HG02870 (cell line): Measurements from ENCODE around the gene COL6A3.

Experiments
- ATAC-seq: cut with Tn5 transposase; IDR thresholded peaks from one replicate; pipeline ENCODE4 v1.9.1; 2021; ENCODE audit warnings: mild to moderate bottlenecking, moderate library complexity; ENCODE audit not compliant: unreplicated experiment

Gene COL6A3, protein sequence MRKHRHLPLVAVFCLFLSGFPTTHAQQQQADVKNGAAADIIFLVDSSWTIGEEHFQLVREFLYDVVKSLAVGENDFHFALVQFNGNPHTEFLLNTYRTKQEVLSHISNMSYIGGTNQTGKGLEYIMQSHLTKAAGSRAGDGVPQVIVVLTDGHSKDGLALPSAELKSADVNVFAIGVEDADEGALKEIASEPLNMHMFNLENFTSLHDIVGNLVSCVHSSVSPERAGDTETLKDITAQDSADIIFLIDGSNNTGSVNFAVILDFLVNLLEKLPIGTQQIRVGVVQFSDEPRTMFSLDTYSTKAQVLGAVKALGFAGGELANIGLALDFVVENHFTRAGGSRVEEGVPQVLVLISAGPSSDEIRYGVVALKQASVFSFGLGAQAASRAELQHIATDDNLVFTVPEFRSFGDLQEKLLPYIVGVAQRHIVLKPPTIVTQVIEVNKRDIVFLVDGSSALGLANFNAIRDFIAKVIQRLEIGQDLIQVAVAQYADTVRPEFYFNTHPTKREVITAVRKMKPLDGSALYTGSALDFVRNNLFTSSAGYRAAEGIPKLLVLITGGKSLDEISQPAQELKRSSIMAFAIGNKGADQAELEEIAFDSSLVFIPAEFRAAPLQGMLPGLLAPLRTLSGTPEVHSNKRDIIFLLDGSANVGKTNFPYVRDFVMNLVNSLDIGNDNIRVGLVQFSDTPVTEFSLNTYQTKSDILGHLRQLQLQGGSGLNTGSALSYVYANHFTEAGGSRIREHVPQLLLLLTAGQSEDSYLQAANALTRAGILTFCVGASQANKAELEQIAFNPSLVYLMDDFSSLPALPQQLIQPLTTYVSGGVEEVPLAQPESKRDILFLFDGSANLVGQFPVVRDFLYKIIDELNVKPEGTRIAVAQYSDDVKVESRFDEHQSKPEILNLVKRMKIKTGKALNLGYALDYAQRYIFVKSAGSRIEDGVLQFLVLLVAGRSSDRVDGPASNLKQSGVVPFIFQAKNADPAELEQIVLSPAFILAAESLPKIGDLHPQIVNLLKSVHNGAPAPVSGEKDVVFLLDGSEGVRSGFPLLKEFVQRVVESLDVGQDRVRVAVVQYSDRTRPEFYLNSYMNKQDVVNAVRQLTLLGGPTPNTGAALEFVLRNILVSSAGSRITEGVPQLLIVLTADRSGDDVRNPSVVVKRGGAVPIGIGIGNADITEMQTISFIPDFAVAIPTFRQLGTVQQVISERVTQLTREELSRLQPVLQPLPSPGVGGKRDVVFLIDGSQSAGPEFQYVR (N-terminal part only)

DNA sequence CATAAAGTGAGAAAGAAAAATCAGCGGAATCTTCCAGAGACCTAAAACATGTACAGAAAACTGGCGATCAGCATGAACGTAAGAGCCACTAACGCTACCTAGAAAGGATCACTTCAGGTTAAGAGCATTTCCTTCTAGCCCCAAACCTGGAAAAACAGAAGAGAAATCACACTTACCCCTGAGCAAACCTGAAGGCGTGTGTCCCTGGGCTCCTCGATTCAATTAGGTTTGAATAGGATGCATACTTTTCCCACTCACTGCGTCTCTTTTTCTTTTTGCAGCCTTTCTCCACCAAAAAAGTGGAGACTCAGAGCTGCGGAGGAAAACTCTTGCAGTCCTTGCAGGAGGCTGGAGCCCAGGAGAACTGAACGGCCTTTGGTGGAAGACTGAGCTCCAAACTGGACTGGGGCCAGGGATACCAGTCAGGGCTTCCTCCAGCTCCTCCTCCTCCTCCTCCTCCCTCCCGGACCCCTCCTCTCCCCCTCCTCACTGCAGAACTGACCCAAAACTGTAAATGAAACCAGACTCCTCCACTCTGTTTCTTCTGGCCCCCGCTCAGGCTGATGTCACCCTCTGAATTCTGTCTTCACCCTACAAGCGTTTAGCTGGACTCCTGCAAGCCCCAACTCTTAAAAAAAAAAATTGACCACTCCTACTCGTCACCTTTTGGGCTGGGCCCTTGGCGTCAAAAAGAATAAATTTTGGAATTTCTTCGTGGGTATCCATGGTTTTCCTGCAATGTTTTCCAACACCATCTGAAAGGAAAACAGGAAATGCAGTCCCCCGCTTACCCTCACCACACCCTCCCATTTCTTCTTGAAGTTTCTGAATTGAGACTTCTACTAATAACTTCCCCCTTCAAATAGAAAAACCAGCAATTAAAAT is at the start of gene COL6A3:
Gene COL6A3, minus strand, starts transcription at position 388 of the 885 bp plus-strand sequence. CDS start 17,347 bp downstream, outside the sequence.
- no peak for ATAC-seq

DNA sequence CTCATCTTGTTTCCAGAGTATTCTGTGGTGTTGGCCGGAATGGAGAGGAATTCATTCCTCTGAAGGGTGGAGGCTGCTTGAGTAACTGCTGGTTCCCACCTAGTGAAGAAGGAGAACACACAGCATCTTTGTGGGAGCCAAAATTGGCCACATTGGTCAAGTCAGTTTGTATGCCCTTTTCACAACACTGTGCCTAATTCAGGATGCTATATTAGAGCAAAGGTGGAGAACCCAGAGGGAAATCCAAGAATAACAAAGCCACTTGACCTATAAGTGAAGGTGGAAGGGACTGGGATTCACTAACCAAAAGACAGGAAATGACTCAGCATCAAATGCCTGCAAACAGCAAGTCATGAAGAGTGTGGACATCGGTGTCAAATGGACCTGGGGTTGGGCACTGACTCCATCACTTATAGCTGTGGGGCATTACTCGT is 45.8 kb upstream of the COL6A3 start:
- no peak for ATAC-seq

DNA sequence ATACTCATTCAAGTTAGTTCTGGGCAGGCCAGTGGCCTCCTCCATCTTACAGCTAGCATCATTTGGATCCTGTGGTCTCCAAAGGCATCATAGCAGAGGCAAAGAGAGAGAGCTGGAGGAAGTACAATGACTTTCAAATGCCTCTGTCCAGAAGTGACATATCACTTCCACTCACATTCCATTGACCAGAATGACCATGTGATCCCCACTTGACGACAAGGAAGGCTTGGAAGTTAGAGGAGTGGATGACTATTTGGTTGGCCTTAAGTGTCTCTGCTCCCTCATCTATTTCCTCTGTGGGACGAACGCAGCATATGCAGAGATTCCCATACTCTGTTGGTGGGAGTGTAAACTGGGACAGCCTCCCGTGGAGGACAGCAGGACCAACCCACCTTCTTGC is 45.3 kb upstream of the COL6A3 start:
- ATAC-seq: no peak

DNA sequence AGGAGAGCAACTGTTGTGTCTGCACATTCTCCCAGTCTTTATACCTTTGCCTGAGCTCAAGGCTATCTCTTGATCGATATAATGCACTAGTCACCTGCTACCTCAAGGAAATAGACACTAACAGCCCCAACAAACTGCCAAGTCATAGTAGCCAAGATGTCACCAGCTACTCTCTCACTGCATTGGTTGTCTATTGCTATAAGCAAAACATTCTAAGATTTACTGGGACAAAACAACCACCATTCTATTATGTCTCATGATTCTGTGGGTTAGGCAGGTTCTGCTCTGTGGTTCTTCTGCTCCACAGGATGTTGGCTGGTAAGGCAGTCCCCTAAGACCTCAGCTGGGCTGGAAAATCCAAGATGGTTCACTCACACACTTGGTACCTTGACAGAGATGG is 44.6 kb upstream of the COL6A3 start:
- no peak for ATAC-seq

DNA sequence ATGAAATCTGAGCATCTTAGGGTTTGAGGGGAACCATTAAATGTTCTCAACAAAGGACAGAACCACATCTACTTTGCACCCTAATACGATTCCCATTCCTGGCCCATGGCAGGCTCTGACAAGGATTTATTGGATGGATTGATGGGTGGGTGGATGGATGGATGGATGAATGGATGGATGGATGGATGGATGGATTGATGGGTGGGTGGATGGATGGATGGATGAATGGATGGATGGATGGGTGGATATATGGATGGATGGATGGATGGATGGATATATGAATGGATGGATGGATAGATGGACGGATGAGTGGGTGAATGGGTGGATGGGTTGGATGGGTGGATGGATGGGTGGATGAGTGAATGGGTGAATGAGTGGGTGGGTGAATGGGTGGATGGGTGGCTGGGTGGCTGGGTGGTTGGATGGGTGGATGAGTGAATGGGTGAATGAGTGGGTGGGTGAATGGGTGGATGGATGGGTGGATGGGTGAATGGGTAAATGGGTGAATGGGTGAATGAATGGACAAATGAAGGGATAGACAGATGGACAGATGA is 43.5 kb upstream of the COL6A3 start:
- no peak for ATAC-seq

DNA sequence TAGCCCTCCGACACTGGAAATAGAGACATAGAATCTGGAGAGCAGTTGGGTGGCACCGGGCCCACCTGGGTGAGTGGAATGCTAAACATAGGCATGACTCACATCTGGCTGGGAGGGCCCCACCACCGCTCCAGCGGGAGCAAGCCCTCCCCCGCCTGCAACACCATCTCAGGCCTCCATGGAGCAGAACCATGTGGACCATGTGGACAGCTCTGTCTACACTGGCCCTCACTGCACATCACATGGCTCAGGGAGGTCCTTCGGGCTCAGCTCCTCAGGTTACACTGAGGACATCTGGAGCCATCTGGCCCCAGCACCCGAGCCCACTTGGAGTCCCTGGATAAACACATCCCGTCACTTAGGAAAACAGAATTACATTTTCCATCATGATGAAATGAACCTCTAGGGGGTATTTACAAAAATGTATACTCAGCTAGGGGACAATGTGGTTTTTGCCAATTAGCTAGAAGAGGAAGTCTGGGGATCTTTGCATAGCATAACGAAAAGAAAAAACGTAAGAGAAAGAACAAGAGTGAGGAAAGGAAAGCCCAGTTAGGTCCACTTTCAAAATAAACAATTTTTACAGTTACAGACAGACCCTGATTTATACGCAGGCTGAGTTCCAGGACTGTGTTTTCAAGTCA is 42.4 kb upstream of the COL6A3 start:
- no peak for ATAC-seq

DNA sequence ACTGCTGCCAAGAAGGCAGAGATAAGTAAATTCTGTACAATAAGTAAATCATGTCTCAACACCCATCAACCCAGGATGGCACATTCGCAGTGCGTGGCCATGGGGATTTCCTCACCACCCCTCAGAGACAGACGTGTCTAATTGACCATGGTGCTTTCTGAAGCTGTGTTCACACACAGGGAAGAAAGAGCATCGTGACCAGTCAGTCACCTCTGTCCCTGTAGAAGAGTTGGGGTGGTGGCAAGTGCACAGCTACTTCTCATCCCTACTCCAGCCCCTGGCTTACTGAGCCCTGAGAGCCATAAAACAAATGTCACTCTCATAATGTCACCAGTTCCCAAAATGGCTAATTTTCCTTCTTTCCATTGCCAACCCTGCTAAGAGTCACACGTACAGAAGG is 41.8 kb upstream of the COL6A3 start:
- no peak for ATAC-seq

DNA sequence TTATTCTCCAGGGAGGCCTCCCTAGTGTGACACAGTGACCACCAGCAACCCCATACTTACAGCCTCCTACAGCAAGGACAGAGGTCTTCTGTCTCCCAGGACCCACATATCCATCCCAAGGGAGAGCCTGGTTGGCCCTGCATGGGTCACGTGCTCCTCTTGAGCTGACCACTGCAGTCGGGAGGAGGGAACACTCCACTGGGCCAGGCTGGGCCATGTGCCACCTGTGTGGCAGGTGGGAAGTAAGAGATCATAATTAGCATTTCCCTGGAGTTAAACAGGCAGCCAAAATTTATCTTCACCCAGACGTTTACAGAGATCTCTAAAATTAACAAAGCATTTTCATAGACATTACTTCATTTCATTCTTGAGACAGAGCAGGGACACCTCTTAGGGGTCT is 39.7 kb upstream of the COL6A3 start:
- ATAC-seq: no peak

DNA sequence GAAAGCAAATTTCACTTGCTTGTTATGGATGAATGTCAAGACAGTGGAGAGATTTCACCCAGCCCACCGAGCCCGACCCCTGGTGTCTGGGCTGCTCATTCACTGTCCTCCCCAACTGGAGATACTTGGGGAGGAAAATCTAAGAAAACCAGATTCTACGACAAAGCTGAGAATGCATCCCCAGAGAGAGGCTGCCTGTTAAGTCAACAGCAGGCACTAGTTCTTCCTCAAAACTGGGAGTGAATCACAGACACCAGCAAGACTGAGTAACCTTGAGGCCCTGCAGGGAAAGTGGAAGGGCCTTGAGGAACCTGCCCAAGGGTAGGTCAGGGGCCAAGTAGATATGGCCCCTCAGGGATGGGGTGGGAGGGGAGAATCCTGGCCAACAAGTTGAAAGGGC is 38.9 kb upstream of the COL6A3 start:
- no peak for ATAC-seq

DNA sequence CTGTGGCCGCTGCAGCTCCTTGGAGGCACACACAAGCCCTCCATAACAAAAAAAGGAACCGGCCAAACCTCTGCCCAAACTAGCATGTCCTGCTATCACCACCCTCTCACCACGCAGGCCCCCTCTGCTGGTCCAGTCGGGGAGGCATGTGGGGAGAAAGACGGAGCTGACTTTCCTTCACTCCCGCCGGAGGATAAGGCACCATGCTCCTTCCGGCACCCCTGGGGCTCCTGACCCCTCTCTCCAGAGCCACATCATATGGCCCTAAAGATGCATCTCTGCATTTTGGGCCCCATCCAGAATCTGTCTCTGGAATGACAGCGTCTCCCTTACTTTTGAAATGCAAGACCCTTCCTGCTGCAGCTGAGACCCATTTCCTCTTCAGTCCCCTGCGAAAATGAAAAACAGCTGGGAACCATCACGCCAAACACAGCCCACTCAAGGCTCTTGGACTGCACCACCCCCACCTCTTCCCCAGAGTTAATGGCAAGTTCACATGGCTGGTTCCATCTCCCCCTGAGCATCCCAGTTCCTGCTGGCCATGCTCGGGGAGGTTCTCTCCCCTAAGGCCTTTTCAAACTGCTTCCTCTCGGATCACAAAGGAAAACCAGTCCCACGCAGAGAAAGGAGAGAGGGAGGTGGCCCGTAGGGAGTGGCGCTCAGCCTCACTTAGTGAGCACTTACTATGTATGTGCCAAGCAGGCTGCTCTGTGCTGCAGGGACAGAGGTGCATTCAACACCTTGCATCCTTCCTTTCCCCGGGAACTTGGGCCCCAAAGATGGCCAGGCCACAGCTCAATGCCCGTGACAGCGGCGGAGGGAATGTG is 37.9 kb upstream of the COL6A3 start:
- no peak for ATAC-seq

DNA sequence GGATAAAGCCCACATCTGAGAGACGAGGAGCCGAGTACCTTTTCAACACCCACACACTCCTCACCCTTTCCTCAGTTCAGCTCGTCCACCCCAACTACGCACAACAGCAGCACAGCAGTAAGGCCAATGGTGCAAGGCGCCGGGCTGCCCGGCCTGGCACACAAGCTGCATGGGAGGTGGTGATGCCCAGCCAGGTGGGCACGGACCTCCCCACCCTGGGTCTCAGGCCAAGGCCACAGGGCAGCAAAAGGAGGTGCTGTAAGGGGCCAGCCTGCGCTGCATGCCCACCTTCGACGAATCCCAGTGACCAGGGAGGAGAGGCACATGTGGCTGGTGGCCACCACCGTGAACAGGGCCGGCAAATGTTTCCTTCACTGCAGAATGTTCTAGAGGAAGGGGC is 36.6 kb upstream of the COL6A3 start:
- no peak for ATAC-seq

DNA sequence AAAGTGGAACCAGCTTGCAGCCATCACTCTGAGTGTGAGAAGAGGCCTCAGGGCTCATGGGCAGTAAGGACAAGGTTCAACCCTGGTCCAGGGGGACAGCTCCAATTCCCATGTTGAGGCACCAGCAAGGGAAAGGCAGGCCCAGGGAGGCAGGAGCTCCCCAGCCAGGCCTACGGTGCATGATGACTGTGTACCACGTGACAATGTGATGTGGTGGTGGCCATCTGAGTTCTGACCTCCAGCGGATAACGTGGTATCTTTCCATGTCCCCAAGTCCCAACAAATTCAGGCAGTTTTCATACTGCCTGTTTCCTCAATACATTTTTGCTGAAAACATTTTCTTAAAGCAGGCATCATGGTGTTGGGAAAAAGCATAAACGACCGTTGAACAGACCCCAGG is 36.1 kb upstream of the COL6A3 start:
- ATAC-seq: no peak

DNA sequence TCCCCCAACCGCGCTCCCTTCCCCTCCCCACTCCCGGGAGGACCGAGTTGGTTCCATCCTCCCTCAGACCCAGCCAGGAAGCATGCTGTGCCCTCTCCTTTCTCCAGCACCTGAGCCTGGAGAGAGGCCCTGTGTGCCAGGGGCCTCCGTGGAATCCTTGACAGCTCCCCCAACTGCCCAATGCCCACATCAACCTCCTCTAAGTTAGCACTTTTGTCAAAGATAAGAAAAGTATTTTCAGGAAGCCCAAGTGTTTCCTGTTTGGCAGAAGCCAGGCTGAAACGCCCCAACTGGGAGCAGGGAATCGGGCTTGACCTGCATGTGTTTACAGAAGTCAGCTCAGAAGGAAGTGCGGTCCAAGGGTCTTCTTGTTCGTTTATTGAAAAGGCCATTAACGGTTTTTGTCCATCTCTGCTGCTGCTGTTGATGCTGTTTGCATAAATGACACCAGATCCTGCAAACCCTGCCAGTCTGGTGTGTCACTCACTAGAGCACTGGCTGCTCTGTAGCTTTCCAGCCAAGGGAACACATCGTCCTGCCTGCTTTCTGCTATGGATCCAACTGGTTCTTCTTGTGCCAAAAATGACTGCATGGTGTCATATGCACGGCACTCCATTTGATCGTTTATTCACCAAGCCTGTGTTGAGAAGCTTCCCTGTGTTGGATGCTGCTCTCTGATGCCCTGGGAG is 35.4 kb upstream of the COL6A3 start:
- no peak for ATAC-seq

DNA sequence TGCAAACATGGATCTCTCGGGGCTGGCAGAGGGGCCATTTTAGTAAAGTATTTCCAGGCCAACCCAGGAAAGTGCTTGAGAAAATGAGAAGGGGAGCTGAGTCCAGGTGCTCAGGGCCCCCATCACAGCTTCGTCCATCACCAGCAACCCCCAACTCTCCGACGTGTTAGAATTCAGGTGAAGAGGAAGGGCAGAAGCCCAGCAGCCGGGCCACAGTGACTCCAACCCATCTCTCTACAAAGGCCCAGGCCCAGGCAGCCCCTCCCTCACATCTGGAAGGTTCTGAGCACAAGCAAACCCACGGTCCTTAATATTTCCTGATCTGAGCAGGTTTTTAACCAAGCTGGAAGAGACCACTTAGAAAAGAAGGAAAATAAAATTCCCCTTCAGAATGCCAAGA is 34.7 kb upstream of the COL6A3 start:
- no peak for ATAC-seq

DNA sequence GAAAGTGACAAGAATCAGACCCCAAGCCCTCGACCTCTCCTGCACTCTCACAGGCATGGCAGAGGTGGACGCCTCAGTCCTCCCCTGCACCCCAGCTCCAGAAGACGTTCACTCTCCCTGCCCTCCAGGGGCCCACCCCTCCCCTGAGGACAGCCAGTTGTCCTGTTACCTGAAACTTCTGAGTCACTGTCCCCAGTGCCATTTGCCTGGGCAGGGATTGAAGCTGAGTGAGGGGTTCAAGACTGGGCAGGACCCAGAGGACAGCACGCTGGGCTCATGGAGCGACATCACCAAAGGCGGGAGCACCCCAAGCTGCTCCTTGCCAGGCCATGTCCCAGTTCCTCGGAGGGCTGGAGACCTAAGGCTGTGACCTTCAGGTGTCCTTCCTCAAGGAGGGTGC is 34.2 kb upstream of the COL6A3 start:
- no peak for ATAC-seq

DNA sequence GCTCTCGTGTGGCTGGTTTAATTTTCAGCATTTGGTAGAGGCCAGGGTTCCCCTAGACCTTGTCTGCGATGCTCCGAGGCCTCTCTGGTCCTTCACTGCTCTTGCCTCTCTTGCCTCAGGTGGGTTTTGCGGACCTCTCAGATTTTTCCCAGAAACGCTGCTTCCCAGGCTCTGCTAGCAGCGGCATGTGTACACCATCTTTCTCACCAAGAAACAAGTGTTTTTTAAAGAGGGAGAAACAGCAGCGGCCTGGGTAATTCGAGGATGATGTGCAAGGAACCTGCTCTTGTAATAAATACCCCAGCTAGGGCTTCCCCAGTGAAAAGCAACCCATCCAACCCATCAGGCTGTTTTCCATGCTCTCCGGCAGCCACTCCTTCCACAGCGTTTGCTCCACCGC is 33.5 kb upstream of the COL6A3 start:
- no peak for ATAC-seq

DNA sequence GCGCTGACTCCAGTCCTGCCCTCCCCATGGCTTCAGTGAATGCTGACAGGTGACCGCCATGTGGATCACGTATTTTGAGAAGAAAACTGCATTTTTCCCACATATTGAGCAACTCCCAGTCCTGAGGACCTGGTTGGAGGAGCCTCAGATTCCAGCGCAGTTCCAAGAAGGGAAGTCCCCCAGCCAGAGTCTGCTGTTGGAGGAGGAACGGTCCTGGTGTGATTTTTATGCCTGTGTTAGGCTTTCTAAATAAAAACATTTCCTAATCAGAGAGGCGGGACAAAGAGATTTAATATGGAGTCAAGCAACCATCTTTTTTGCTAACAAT is 32.3 kb upstream of the COL6A3 start:
- no peak for ATAC-seq
